ENCODE results near the gene ZRANB1.

Gene ZRANB1

GRCh38 chr10:125023862-125024496, 82.1 kb downstream of the ZRANB1 start:
- no peak for DNase-seq

GRCh38 chr10:125024497-125025234, 82.7 kb downstream of the ZRANB1 start:
- no peak for DNase-seq

GRCh38 chr10:125025341-125025740, 83.4 kb downstream of the ZRANB1 start:
- DNase-seq = no peak

- DNase-seq = no peak
These were observed 84.4 kb downstream of the ZRANB1 start for GRCh38 chr10:125026036-125026931.

- no peak for DNase-seq
These were observed 85.2 kb downstream of the ZRANB1 start for GRCh38 chr10:125026974-125027735.

- DNase-seq = no peak
These were observed 86.2 kb downstream of the ZRANB1 start for GRCh38 chr10:125027871-125028869.

GRCh38 chr10:125029584-125030242, 87.8 kb downstream of the ZRANB1 start:
- no peak for DNase-seq

GRCh38 chr10:125030567-125031197, 88.8 kb downstream of the ZRANB1 start:
- no peak for DNase-seq

GRCh38 chr10:125032474-125033020, 90.6 kb downstream of the ZRANB1 start:
- no peak for DNase-seq

- DNase-seq = no peak
These were observed 91.4 kb downstream of the ZRANB1 start for GRCh38 chr10:125033146-125033924.

- DNase-seq = no peak
These were observed 92.8 kb downstream of the ZRANB1 start for GRCh38 chr10:125034675-125035074.

- DNase-seq = no peak
These were observed 93.2 kb downstream of the ZRANB1 start for GRCh38 chr10:125035136-125035535.

GRCh38 chr10:125035588-125036295, 93.8 kb downstream of the ZRANB1 start:
- DNase-seq = no peak

- no peak for DNase-seq
These were observed 95.4 kb downstream of the ZRANB1 start for GRCh38 chr10:125037145-125037877.
